ENCODE data around the gene UMPS. TPM values are rescaled to one million over a fixed set of nuclear protein-coding genes. Genes with fewer than 3 reads are reported as not detected.

The UMPS gene
- total and polyA plus RNA-seq, 2 of the 4 experiments (the other 2 are of a cell fraction) = 18.7 to 26.7 TPM

GRCh38 chr3:124766113-124767095, 36.2 kb downstream of the UMPS start:
- no peak for DNase-seq
- Histone ChIP-seq H3K4me2 (ENCODE audit: low read depth, low read length) (no peak overlapping the region), H4K5ac (ENCODE audit: low read depth, low read length) (no peak overlapping the region), H3K9me1 (ENCODE audit: insufficient read depth, low read length) (0 out of 2 replicates have a peak, but pooled peaks cover under 1% of the 10 kb centered on the region), H3K9ac (ENCODE audit: low read depth, low read length) (no peak overlapping the region), H2AFZ (replicated peaks; ENCODE audit: low read length, poor library complexity) (no peak overlapping the region), H2AK9ac (replicated peaks; ENCODE audit: low read depth, low read length, poor library complexity) (no peak overlapping the region), H3K27ac (ENCODE audit: insufficient read depth, low read length) (no peak overlapping the region), H4K8ac (ENCODE audit: low read depth in 2 of 2, low read length in 2 of 2) (no peak overlapping the region), H3K56ac (ENCODE audit: extremely low read depth, insufficient read depth, low read length) (no peak overlapping the region), H2BK120ac (ENCODE audit: low read depth, low read length) (no peak overlapping the region), H3K4me1 (ENCODE audit: control insufficient read depth, insufficient read depth, low read length) (no peaks in the 10 kb centered on the region), H3K36me3 (ENCODE audit: control insufficient read depth, insufficient read depth, low read length) (peaks cover 53% of the 10 kb centered on the region), H2AK5ac (ENCODE audit: low read depth, low read length) (no peak overlapping the region), H3K23ac (ENCODE audit: low read depth, low read length) (no peak overlapping the region), H2BK5ac (ENCODE audit: low read depth, low read length, poor library complexity, severe bottlenecking) (no peak overlapping the region), H3K4me3 (ENCODE audit: insufficient read depth, low read depth, low read length) (no peak overlapping the region), H3K79me1 (ENCODE audit: low read depth in 1 of 2, low read length in 2 of 2) (peaks cover 0 to 18% of the 10 kb centered on the region in 2 experiments; a peak in 2 of 4 replicates), H3K27me3 (ENCODE audit: control insufficient read depth, insufficient read depth, low read length) (no peaks in the 10 kb centered on the region), H4K91ac (ENCODE audit: insufficient read depth, low read depth, low read length) (no peak overlapping the region), H3K9me3 (ENCODE audit: control insufficient read depth, insufficient read depth, low read length) (no peaks in the 10 kb centered on the region), H3K4ac (ENCODE audit: low read depth, low read length) (no peak overlapping the region), H3K18ac (ENCODE audit: low read depth, low read length) (no peak overlapping the region), H4K20me1 (ENCODE audit: insufficient read depth, low read length) (no peaks in the 10 kb centered on the region), H2BK20ac (ENCODE audit: low read depth, low read length) (no peak overlapping the region), H2BK15ac (ENCODE audit: low read depth, low read length) (no peak overlapping the region), H3K14ac (replicated peaks; ENCODE audit: low read depth, low read length) (no peak overlapping the region)
- BruUV-seq (replicated peaks) = no TSS peak
- intact Hi-C loops (cut with micrococcal nuclease) (no loop called here), in situ Hi-C loops (cut with MboI; ENCODE audit: low sequenced_read_pairs) (loop anchor here (10.0 kb wide), 1 partner anchor 668 kb away; no protein-coding TSS in a partner anchor), dilution Hi-C loops (cut with HindIII; ENCODE audit: low sequenced_read_pairs, unreplicated experiment) (loop anchor here (25.0 kb wide), 1 partner anchor 121 kb away; the partner anchor contains the start of gene ITGB5)
- WGBS, 2 experiments (ENCODE audit: extremely low coverage in 2 of 2, insufficient read length in 1 of 2) = 100% methylated on average over 3 to 4 of the region's 16 CpGs
- POLR2A ChIA-PET (ENCODE audit: unreplicated experiment) = no interaction called here
- CTCF ChIA-PET = interaction anchor here (1.5 kb wide), 1 partner anchor 135 kb away, joined by 3 read pairs; no protein-coding TSS in a partner anchor
- no peak for ATAC-seq (ENCODE audit: low read depth)
- TF ChIP-seq MAFK (IDR thresholded peaks at IDR 0.05; ENCODE audit: low read depth, low read length) (no peak), MAZ (IDR thresholded peaks at IDR 0.05; ENCODE audit: borderline replicate concordance, low read depth, low read length) (no peak), FOS (IDR thresholded peaks at IDR 0.05; ENCODE audit: low read depth, low read length) (no peak), CHD1 (IDR thresholded peaks at IDR 0.05; ENCODE audit: low read depth, low read length) (no peak), CTCF (conservative IDR thresholded peaks at IDR 0.05; ENCODE audit: low read depth, low read length) (no peak), RFX5 (IDR thresholded peaks at IDR 0.05; ENCODE audit: low read depth, low read length) (no peak), RCOR1 (IDR thresholded peaks at IDR 0.05; ENCODE audit: insufficient replicate concordance, low read length) (no peak), RAD21 (IDR thresholded peaks at IDR 0.05; ENCODE audit: low read length) (no peak), CEBPB (IDR thresholded peaks at IDR 0.05; ENCODE audit: low read depth, low read length) (no peak), SMC3 (IDR thresholded peaks at IDR 0.05; ENCODE audit: low read depth, low read length) (no peak), POLR2A (IDR thresholded peaks at IDR 0.05; ENCODE audit: low read depth, low read length) (no peak), NFE2L2 (IDR thresholded peaks at IDR 0.05; ENCODE audit: low read depth, low read length) (no peak)
- TF ChIP-seq, protein P1, sequence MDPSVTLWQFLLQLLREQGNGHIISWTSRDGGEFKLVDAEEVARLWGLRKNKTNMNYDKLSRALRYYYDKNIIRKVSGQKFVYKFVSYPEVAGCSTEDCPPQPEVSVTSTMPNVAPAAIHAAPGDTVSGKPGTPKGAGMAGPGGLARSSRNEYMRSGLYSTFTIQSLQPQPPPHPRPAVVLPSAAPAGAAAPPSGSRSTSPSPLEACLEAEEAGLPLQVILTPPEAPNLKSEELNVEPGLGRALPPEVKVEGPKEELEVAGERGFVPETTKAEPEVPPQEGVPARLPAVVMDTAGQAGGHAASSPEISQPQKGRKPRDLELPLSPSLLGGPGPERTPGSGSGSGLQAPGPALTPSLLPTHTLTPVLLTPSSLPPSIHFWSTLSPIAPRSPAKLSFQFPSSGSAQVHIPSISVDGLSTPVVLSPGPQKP (IDR thresholded peaks at IDR 0.05; ENCODE audit: borderline replicate concordance, low read depth, low read length) = no peak
- TF ChIP-seq, protein P2, sequence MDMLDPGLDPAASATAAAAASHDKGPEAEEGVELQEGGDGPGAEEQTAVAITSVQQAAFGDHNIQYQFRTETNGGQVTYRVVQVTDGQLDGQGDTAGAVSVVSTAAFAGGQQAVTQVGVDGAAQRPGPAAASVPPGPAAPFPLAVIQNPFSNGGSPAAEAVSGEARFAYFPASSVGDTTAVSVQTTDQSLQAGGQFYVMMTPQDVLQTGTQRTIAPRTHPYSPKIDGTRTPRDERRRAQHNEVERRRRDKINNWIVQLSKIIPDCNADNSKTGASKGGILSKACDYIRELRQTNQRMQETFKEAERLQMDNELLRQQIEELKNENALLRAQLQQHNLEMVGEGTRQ (IDR thresholded peaks at IDR 0.05; ENCODE audit: low read depth, low read length) = no peak
